NOMO-1 treated with dmso at 0.1 percent for 144 hours (cell line): ENCODE results near the gene PDE3B.
"Not testable (repeated sequence)": the region's sequence is repeated elsewhere in the genome, so short reads cannot be mapped to it uniquely, and the experiment has no call there.

Experiments used
- DNase-seq: peaks from one replicate; lab custom pipeline; 2025; ENCODE audit not compliant: unreplicated experiment; lab: John Stamatoyannopoulos, UW

The PDE3B gene

GRCh38 chr11:14638561-14638960, 5.0 kb upstream of the PDE3B start:
- DNase-seq: peak; percentile 43

- DNase-seq: no peak
Measured at GRCh38 chr11:14641801-14642200, 1.8 kb upstream of the PDE3B start.

GRCh38 chr11:14642453-14642852, 1.2 kb upstream of the PDE3B start:
- no peak for DNase-seq

GRCh38 chr11:14642873-14643696, 519 bp upstream of the PDE3B start:
- no peak for DNase-seq

DNA sequence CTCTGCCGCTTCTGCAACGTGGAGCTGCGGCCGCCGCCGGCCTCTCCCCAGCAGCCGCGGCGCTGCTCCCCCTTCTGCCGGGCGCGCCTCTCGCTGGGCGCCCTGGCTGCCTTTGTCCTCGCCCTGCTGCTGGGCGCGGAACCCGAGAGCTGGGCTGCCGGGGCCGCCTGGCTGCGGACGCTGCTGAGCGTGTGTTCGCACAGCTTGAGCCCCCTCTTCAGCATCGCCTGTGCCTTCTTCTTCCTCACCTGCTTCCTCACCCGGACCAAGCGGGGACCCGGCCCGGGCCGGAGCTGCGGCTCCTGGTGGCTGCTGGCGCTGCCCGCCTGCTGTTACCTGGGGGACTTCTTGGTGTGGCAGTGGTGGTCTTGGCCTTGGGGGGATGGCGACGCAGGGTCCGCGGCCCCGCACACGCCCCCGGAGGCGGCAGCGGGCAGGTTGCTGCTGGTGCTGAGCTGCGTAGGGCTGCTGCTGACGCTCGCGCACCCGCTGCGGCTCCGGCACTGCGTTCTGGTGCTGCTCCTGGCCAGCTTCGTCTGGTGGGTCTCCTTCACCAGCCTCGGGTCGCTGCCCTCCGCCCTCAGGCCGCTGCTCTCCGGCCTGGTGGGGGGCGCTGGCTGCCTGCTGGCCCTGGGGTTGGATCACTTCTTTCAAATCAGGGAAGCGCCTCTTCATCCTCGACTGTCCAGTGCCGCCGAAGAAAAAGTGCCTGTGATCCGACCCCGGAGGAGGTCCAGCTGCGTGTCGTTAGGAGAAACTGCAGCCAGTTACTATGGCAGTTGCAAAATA, 816 bp downstream of the PDE3B start:
- DNase-seq: no peak

DNA sequence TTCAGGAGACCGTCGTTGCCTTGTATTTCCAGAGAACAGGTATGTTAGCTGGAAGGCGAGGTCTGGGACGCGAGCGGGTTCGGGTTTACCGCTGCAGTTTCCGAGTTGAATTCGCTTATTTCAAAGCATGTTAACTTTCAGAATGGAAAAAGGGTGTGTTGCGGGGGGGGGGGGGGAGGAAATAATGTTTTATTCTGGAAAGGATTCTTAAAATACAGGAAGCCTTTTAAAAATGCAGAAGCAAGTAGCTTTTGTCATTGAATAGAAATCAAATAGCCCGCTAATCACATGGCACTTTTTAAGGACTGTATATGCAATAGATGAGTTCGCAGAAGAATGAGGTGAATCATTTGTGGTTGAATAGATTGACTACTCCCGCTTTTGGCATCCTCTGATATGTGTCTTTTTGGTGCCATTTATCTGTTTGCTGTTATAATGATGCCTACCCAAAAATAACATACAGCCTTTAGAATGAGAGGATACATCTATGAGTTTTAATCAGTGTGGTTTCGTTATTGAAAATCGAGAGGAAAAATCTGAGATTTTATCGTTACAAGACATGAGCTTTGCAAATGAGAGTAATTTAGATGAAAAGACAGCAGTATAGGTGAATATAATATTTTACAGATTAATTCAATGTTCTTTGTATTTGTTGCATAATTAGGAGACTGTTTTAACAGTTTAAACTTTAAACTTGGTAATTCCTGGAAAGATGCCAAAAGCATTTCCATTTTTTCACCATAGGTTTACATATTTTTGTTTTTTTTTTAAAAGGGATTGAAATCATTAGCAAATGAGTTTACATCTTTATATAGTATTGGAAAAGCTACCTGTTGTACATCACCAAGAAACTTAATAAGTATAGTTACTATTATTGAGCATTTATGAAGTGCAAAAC, 1.7 kb downstream of the PDE3B start:
- DNase-seq: no peak

GRCh38 chr11:14645985-14646900, 2.6 kb downstream of the PDE3B start:
- DNase-seq: no peak

DNA sequence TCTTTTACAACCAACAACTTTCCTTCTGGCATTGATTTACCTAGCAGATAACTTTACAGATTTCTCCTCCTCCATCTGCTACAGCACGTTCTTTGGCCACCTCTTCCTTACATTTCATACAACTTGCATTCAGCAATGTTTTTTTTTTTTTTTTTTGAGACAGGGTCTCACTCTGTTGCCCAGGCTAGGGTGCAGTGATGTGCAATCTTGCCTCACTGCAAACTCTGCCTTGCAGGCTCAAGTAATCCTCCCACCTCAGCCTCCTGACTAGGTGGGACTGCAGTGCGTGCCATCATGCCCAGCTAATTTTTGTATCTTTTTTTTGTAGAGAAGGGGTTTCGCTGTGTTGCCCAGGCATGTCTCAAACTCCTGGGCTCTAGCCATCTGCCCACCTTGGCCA, 6.5 kb downstream of the PDE3B start:
- no peak for DNase-seq

- DNase-seq: no peak
Measured at GRCh38 chr11:14653090-14653489, 9.5 kb downstream of the PDE3B start.

DNA sequence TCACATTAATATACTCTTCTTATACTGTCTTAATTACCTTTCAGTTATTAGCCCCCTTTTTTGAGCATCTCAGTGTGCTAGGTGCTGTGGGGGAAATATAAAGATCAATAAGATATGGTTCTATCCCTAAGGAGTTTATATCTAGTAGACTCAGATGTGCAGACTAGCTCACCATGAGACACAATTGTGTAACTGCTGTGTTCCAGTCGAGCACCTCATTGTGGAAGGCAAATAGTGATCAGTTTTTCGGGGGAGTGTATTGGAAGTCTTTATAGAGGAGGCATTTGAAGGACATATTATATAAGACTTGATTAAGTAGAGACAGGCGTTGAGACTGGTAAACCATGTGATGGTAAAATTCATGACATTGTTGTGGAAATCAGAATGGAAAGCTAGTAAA, 11.8 kb downstream of the PDE3B start:
- DNase-seq: no peak

DNA sequence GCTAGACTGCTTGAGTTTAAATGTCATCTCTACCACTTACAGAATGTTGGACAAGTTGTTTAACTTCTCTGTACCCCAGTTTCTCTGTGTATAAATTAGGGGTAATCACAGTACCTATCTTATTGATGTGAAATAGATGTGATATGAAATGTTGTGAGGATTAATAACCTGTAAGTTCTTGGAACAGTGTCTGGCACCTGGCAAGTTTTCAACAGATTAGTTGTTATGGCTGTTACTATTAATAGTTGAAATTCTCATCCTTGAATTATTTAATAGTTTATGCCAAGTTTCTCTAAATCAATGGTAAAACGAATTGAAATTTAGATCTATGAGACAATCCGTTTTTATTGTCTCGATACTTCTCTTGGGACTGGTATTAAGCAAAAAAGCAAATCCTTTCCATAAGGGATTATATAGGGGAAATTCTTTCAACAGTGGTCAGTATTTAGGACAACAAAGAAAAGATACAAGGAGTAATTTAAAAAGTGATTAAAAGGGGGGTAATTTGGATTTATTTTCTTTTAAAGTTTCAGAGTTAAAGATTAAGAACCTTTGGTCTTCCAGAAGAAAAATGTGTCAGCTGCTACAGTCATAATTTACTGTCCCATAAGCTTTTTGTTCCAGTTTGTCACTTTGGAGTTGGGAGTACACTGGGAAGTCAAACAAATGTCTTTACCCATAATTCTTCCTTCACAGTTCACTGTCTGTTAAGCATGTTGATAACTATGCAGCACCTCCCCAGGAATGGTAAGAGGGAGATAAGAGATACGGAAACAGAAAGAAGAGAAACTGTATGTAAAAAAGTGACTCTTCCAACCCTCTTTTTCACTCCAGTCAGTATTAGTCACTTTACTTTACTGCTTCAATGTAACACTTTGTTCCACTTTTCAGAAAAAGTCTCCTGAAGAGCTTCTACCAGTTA, 13.2 kb downstream of the PDE3B start:
- DNase-seq: no peak

DNA sequence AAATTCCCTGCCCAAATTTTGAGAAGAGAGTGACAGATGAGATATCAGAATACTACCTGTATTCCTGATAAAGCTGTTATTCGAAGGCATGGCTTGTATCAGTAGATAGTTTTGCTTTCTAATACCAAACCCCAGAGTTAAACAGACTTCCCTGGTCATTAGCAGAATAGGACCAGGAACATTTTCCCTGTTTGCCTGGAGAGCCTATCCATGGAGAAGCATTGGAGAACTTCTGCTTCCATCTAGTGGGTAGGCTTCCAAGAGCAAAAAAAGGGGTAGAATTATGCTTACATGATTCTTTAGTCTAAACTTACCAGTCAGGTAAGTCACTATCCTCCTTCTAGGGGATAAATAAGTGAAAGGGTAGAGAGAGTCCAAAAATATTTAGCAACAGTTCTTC, 14.2 kb downstream of the PDE3B start:
- DNase-seq: no peak

DNA sequence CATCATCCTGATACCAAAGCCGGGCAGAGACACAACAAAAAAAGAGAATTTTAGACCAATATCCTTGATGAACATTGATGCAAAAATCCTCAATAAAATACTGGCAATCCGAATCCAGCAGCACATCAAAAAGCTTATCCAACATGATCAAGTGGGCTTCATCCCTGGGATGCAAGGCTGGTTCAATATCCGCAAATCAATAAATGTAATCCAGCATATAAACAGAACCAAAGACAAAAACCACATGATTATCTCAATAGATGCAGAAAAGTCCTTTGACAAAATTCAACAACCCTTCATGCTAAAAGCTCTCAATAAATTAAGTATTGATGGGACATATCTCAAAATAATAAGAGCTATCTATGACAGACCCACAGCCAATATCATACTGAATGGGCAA, 21.3 kb downstream of the PDE3B start:
- DNase-seq: not testable (repeated sequence)

DNA sequence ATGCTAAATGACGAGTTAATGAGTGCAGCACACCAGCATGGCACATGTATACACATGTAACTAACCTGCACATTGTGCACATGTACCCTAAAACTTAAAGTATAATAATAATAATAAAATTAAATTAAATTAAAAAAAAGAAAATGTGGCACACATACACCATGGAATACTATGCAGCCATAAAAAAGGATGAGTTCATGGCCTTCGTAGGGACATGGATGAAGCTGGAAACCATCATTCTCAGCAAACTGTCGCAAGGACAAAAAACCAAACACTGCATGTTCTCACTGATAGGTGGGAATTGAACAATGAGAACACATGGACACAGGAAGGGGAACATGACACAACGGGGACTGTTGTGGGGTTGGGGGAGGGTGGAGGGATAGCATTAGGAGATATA, 23.7 kb downstream of the PDE3B start:
- DNase-seq: not testable (repeated sequence)

DNA sequence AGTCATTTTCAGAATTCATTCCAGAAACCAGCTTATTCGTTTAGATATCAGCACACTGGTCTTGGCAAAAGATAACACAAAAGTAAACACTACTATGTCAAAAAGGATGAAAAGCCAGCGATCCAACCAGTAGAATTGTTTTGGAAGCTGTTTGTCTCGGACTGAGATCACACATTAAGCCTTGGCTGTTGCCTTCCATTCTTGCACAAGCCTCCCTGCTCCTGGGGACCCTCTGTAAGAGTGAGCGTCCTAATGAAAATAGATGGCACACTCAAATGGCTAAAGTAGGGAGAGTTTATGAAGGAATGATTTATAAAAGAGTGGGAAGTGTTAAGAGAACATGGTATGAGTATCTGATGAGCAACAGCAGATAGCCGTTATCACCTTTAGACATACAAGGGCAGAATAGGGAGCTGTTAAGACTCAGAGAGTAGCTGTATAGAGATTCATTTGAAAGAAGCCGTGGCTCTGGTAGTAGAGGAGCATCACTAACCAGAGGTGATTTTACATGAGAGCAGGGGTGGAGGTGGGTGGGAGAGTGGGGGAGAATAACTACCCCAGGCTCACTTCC, 25.2 kb downstream of the PDE3B start:
- no peak for DNase-seq

GRCh38 chr11:14669499-14669898, 25.9 kb downstream of the PDE3B start:
- DNase-seq: no peak

GRCh38 chr11:14669958-14670357, 26.4 kb downstream of the PDE3B start:
- DNase-seq: no peak

DNA sequence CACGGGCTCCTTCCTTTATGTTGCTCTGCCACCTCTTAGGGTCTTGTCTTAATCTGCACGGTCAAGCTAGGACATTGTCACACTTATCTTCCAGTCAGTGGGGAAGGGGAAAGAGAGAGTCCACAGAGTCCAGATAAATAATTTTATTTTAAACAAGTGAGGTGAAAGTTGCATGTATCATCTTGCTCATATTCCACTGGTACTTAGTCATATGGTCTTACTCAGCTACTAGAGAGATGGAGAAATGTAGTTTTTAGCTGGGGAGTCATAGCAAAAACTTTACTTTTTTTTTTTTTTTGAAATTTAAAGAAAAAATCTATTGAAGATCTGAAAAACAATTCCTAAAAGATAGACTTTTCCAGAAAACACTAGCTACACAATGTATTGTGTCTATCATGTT, 29.0 kb downstream of the PDE3B start:
- no peak for DNase-seq

DNA sequence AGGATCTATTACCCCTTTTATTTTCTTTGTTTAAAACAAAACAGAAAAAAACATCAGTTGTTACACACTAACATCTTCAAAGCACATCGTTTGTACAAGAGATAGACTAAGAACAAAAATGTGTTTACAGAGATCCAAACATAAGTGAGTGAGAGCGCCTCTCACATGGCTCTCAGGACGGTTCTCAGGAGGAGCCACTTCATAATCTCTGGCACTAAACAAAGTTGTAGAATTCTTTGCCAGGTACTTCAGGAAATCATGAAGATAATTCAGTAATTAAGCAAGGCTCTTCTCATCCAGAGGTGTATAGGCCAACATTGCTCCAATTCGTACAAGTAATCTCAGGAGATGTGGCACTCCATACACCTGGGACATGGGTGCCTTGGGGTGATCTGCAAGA, 29.8 kb downstream of the PDE3B start:
- DNase-seq: no peak
